Kasumi-1 (cell line): ENCODE data around the gene LIN9.
A peak's percentile ranks its signal among the peaks of the same experiment; 100 is the strongest.

Experiments used
- DNase-seq, 2 experiments: peaks; one replicate each; lab custom pipeline; 2025; lab: John Stamatoyannopoulos, UW

LIN9 gene

GRCh38 chr1:226320930-226321329, 12.0 kb upstream of the LIN9 start:
- no peak for DNase-seq

- DNase-seq, result no peak
These were observed 9.5 kb upstream of the LIN9 start for GRCh38 chr1:226318471-226318870.

GRCh38 chr1:226314055-226314454, 5.1 kb upstream of the LIN9 start:
- no peak for DNase-seq

GRCh38 chr1:226312065-226312464, 3.1 kb upstream of the LIN9 start:
- no peak for DNase-seq

- DNase-seq, result no peak
These were observed 2.4 kb upstream of the LIN9 start for GRCh38 chr1:226311376-226311775.

GRCh38 chr1:226310637-226311195, 1.8 kb upstream of the LIN9 start:
- no peak for DNase-seq

GRCh38 chr1:226310245-226310540, 1.2 kb upstream of the LIN9 start:
- DNase-seq, result no peak

GRCh38 chr1:226309398-226310244, 657 bp upstream of the LIN9 start:
- DNase-seq, result peak; percentile 62 to 64

- DNase-seq, result peak in 1 of 2 experiments; percentile 26
These were observed 720 bp downstream of the LIN9 start for GRCh38 chr1:226308166-226308722.

GRCh38 chr1:226306425-226306824, 2.5 kb downstream of the LIN9 start:
- no peak for DNase-seq

GRCh38 chr1:226305184-226305583, 3.8 kb downstream of the LIN9 start:
- no peak for DNase-seq

- DNase-seq, result no peak
These were observed 4.5 kb downstream of the LIN9 start for GRCh38 chr1:226304291-226304955.

- DNase-seq, result no peak
These were observed 6.2 kb downstream of the LIN9 start for GRCh38 chr1:226302731-226303130.

GRCh38 chr1:226296911-226297310, 12.1 kb downstream of the LIN9 start:
- no peak for DNase-seq

- no peak for DNase-seq
These were observed 15.4 kb downstream of the LIN9 start for GRCh38 chr1:226293553-226293920.

- DNase-seq, result no peak
These were observed 16.0 kb downstream of the LIN9 start for GRCh38 chr1:226292874-226293552.

- no peak for DNase-seq
These were observed 21.4 kb downstream of the LIN9 start for GRCh38 chr1:226287587-226287986.

- DNase-seq, result no peak
These were observed 27.9 kb downstream of the LIN9 start for GRCh38 chr1:226281058-226281457.

- no peak for DNase-seq
These were observed 29.5 kb downstream of the LIN9 start for GRCh38 chr1:226279498-226279897.

- no peak for DNase-seq
These were observed 31.1 kb downstream of the LIN9 start for GRCh38 chr1:226277897-226278296.

- no peak for DNase-seq
These were observed 32.0 kb downstream of the LIN9 start for GRCh38 chr1:226276987-226277386.

GRCh38 chr1:226276077-226276682, 32.8 kb downstream of the LIN9 start:
- DNase-seq, result no peak
